CD4-positive, CD25-positive, alpha-beta regulatory T cell (primary cell): ENCODE results near the gene PTPRN2. TPM values are rescaled to one million over a fixed set of nuclear protein-coding genes. Genes with fewer than 3 reads are reported as not detected.

Experiments
- ATAC-seq, 2 donors: fragments of 150-1000 bp; cut with Tn5 transposase; one replicate each; pipeline ENCODE4 v1.10.0; 2021; ENCODE audit warnings: low read depth in 2 of 2, moderate number of reproducible peaks in 2 of 2, moderate library complexity in 1 of 2
- DNase-seq, 3 donors: peaks; one replicate each; pipeline versions ENCODE4 v3.0.0 to v3.0.0-alpha.2; 2012 to 2022; ENCODE audit warnings: mixed read lengths in 1 of 3
- H3K27ac ChIP-seq: one replicate; pipeline ENCODE4 v1.7.0; 2013; ENCODE audit warnings: mild to moderate bottlenecking, low read length; ENCODE audit not compliant: insufficient read depth, poor library complexity, severe bottlenecking
- H3K27me3 ChIP-seq: one replicate; pipeline ENCODE4 v1.7.0; 2013; ENCODE audit warnings: low read length; ENCODE audit not compliant: control insufficient read depth, insufficient read depth
- H3K36me3 ChIP-seq: one replicate; pipeline ENCODE4 v1.7.0; 2013; ENCODE audit warnings: mild to moderate bottlenecking, low read length, moderate library complexity; ENCODE audit not compliant: control insufficient read depth, insufficient read depth
- H3K4me1 ChIP-seq: 2 replicates; pipeline ENCODE4 v1.7.0; 2013; ENCODE audit warnings: mild to moderate bottlenecking, low read length; ENCODE audit not compliant: insufficient read depth, control insufficient read depth, poor library complexity, severe bottlenecking
- H3K4me3 ChIP-seq: one replicate; pipeline ENCODE4 v1.7.0; 2013; ENCODE audit warnings: low read depth, mild to moderate bottlenecking, low read length, moderate library complexity
- H3K9me3 ChIP-seq, 2 experiments: 1 replicate in 1 of 2; 2 replicates in 1 of 2; pipeline ENCODE4 v1.7.0; 2013; ENCODE audit warnings: low read length in 2 of 2, mild to moderate bottlenecking in 1 of 2, moderate library complexity in 1 of 2; ENCODE audit not compliant: control insufficient read depth in 2 of 2
- H3K27ac Mint-ChIP-seq, 3 donors: one replicate each; pipeline ENCODE4 v1.8.0; 2020 to 2022; ENCODE audit warnings: mild to moderate bottlenecking in 3 of 3, mixed read lengths in 3 of 3, moderate library complexity in 2 of 3
- H3K27me3 Mint-ChIP-seq: one replicate; pipeline ENCODE4 v1.8.0; 2022; ENCODE audit warnings: mild to moderate bottlenecking, mixed read lengths
- H3K36me3 Mint-ChIP-seq: one replicate; pipeline ENCODE4 v1.8.0; 2020; ENCODE audit warnings: mixed read lengths
- H3K4me1 Mint-ChIP-seq, 4 donors: one replicate each; pipeline ENCODE4 v1.8.0; 2020 to 2022; ENCODE audit warnings: mixed read lengths in 4 of 4, mild to moderate bottlenecking in 1 of 4
- H3K4me3 Mint-ChIP-seq, 4 donors: one replicate each; pipeline ENCODE4 v1.8.0; 2020 to 2022; ENCODE audit warnings: mild to moderate bottlenecking in 4 of 4, mixed read lengths in 4 of 4, moderate library complexity in 3 of 4
- H3K9me3 Mint-ChIP-seq, 7 donors: one replicate each; pipeline ENCODE4 v1.8.0; 2020 to 2022; ENCODE audit warnings: mixed read lengths in 7 of 7, mild to moderate bottlenecking in 3 of 7, moderate library complexity in 2 of 7
- polyA plus RNA-seq, 4 donors: library from polyadenylated mRNA; unstranded; fragments of 300-500 nt; fragmentation: Illumina TruSeq; gene quantifications; one replicate each; pipeline ENCODE4 v1.2.3, GENCODE V29; 2021
- total RNA-seq: library from RNA; stranded (reverse); gene quantifications from one replicate; pipeline ENCODE4 v1.2.3, GENCODE V29; 2022

The PTPRN2 gene
- total and polyA plus RNA-seq, 5 donors from 2014 or later = 1.6 to 4.7 (median 2.7) TPM

- ATAC-seq (no peak), DNase-seq (no peak)
Observed at GRCh38 chr7:157619753-157620525, 967.7 kb downstream of the PTPRN2 start.

DNA sequence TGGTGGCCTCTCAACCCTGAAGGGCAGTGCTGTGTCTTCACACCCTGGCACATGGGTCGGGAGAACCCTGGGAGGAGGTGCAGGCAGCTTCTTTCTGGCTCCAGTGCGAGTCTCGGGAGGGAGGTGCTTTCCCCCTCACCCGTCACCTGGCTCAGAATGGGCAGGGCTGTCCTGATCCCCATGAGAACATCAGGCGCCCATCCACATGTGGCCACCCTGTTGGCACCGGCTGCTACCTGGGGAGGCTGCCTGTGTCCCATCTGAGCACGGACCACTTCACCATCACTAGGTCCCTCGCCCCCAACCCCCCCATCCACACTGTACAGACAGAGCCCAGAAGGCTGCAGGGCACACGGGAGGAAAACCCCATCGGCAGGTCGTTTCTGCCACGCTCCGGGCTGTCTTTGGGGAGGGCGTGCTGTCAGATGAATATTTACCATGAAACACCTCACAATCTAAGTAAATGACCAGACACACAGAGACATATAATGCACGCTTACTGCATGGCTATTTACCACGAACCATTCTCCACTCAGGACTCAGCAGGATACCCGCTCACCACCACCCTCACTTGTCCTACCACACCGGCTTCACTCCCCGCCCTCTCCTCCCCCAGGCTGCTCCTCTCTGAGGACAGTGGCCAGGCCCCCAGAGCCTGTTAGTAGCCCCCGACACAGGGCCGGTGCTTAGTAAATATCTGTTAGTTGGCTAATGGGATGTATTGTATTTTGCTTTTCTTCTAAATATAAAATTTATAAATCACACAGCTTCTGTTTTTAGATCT is 968.6 kb downstream of the PTPRN2 start:
- Histone ChIP-seq H3K36me3 (no peaks in the 10 kb centered on the region), H3K4me1 (peaks cover 6% of the 10 kb centered on the region), H3K4me3 (no peak overlapping the region), H3K27me3 (no peaks in the 10 kb centered on the region), H3K27ac (no peak overlapping the region), H3K9me3 (no peaks in the 10 kb centered on the region)
- Mint-ChIP-seq H3K27ac (no peak overlapping the region), H3K27me3 (no peaks in the 10 kb centered on the region), H3K4me3 (no peak overlapping the region), H3K4me1 (peaks cover 4 to 38% (median 17%) of the 10 kb centered on the region in 4 donors), H3K9me3 (no peaks in the 10 kb centered on the region), H3K36me3 (no peaks in the 10 kb centered on the region)
- DNase-seq = no peak
- ATAC-seq = no peak

More at GRCh38 chr7:157619753-157620525, 967.7 kb downstream of the PTPRN2 start:
- Histone ChIP-seq H3K36me3 (no peaks in the 10 kb centered on the region), H3K27me3 (no peaks in the 10 kb centered on the region), H3K4me3 (no peak overlapping the region), H3K4me1 (peaks cover 5% of the 10 kb centered on the region), H3K9me3 (no peaks in the 10 kb centered on the region), H3K27ac (no peak overlapping the region)
- H3K27me3 Mint-ChIP-seq = peaks cover 5% of the 10 kb centered on the region
- no peaks in the 10 kb centered on the region for H3K36me3 Mint-ChIP-seq
- no peaks in the 10 kb centered on the region for H3K9me3 Mint-ChIP-seq
- peaks cover 4 to 38% (median 14%) of the 10 kb centered on the region in 4 donors for H3K4me1 Mint-ChIP-seq
- peak overlapping the region in 1 of 3 donors; percentile 51 for H3K27ac Mint-ChIP-seq
- H3K4me3 Mint-ChIP-seq = peak overlapping the region in 1 of 4 donors; percentile 22

DNA sequence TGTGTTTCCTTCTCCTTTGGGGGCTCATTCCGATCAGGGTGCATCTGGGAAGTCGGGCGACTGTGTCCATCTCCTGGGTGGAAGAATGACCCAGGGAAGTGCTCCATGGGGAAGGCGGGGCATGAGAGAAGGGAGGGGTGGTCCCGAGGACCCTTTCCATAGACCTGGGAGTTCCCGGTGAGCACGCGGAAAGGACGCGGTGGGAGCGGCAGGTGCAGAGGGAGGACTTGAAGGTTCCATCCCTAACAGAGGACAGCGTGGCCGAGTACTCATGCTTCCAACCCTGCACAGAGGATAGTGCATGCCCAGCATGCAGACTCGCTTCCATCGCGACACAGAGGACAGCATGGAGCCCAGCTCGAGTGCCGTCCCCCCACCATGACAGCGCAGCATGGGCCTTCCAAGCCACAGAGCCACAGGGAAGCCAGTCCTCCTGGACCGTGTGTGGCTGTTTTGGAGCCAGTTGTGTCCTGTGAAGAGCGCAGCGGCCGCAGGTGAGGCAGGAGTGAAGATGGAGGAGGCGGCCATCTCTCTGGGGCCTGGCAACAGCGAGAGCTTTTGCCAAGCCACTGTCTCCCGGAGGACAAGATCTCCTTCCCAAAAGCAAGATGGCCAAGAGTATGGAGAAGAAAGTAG is 969.4 kb downstream of the PTPRN2 start:
- Mint-ChIP-seq H3K27me3 (no peaks in the 10 kb centered on the region), H3K4me3 (peak overlapping the region in 1 of 4 donors; percentile 90), H3K4me1 (peaks cover 4 to 33% (median 11%) of the 10 kb centered on the region in 4 donors), H3K9me3 (no peaks in the 10 kb centered on the region), H3K36me3 (no peaks in the 10 kb centered on the region), H3K27ac (peak overlapping the region in 1 of 3 donors; percentile 8)
- no peak for ATAC-seq
- DNase-seq = no peak
- H3K27ac ChIP-seq = no peak overlapping the region
- H3K36me3 ChIP-seq = no peaks in the 10 kb centered on the region
- no peaks in the 10 kb centered on the region for H3K9me3 ChIP-seq
- no peak overlapping the region for H3K4me3 ChIP-seq
- no peaks in the 10 kb centered on the region for H3K27me3 ChIP-seq
- H3K4me1 ChIP-seq = peaks cover 14% of the 10 kb centered on the region

GRCh38 chr7:157617401-157617800 is 970.2 kb downstream of the PTPRN2 start:
- Histone ChIP-seq H3K4me3 (no peak overlapping the region), H3K9me3 (no peaks in the 10 kb centered on the region), H3K27me3 (no peaks in the 10 kb centered on the region), H3K36me3 (no peaks in the 10 kb centered on the region), H3K27ac (no peak overlapping the region), H3K4me1 (peaks cover 19% of the 10 kb centered on the region)
- Mint-ChIP-seq H3K36me3 (no peaks in the 10 kb centered on the region), H3K27ac (no peak overlapping the region), H3K27me3 (no peaks in the 10 kb centered on the region), H3K9me3 (no peaks in the 10 kb centered on the region), H3K4me1 (peaks cover 4 to 31% (median 12%) of the 10 kb centered on the region in 4 donors), H3K4me3 (no peak overlapping the region)
- DNase-seq (no peak), ATAC-seq (no peak)

DNA sequence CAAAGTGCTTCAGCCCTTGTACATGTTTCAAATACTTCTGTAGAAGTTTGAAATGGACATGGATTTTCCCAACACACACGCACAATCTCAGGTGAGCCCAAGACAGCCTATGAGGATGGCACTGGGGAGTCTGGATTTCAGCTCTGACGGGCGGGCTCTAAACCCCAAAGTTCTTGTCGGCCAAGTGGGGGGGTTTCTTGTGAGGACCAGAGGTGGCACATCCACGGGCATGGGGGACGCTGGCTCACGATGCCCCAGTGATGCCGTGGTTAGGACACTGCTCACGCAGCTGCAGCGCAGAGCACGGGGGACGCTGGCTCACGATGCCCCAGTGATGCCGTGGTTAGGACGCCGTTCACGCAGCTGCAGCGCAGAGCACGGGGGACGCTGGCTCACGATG is 970.7 kb downstream of the PTPRN2 start:
- ATAC-seq = no peak
- Mint-ChIP-seq H3K27me3 (no peaks in the 10 kb centered on the region), H3K9me3 (no peaks in the 10 kb centered on the region), H3K4me1 (peaks cover 4 to 32% (median 11%) of the 10 kb centered on the region in 4 donors), H3K36me3 (no peaks in the 10 kb centered on the region), H3K27ac (peak overlapping the region in 1 of 3 donors; percentile 31), H3K4me3 (no peak overlapping the region)
- Histone ChIP-seq H3K27ac (no peak overlapping the region), H3K4me3 (no peak overlapping the region), H3K27me3 (no peaks in the 10 kb centered on the region), H3K9me3 (no peaks in the 10 kb centered on the region), H3K36me3 (no peaks in the 10 kb centered on the region), H3K4me1 (peaks cover 19% of the 10 kb centered on the region)
- DNase-seq = no peak

GRCh38 chr7:157616426-157616825 is 971.2 kb downstream of the PTPRN2 start:
- H3K27ac ChIP-seq = peak overlapping the region; percentile 15
- no peak overlapping the region for H3K4me3 ChIP-seq
- H3K27me3 ChIP-seq = no peaks in the 10 kb centered on the region
- Mint-ChIP-seq H3K27ac (peak overlapping the region in 2 of 3 donors; percentile 20 to 84), H3K9me3 (no peaks in the 10 kb centered on the region), H3K4me3 (peak overlapping the region in 1 of 4 donors; percentile 47), H3K36me3 (no peaks in the 10 kb centered on the region), H3K27me3 (no peaks in the 10 kb centered on the region), H3K4me1 (peaks cover 3 to 30% (median 9%) of the 10 kb centered on the region in 4 donors)
- ATAC-seq (no peak), DNase-seq (no peak)
- no peaks in the 10 kb centered on the region for H3K9me3 ChIP-seq
- no peaks in the 10 kb centered on the region for H3K36me3 ChIP-seq
- peaks cover 19% of the 10 kb centered on the region for H3K4me1 ChIP-seq

- Histone ChIP-seq H3K4me1 (peaks cover 19% of the 10 kb centered on the region), H3K9me3 (no peaks in the 10 kb centered on the region), H3K27ac (peak overlapping the region; percentile 15), H3K27me3 (no peaks in the 10 kb centered on the region), H3K4me3 (no peak overlapping the region), H3K36me3 (no peaks in the 10 kb centered on the region)
- H3K27ac Mint-ChIP-seq = peak overlapping the region; percentile 20 to 90 (median 84)
- peak overlapping the region in 2 of 4 donors; percentile 35 to 97 for H3K4me3 Mint-ChIP-seq
- no peaks in the 10 kb centered on the region for H3K36me3 Mint-ChIP-seq
- H3K4me1 Mint-ChIP-seq = peaks cover 3 to 33% (median 11%) of the 10 kb centered on the region in 4 donors
- no peaks in the 10 kb centered on the region for H3K27me3 Mint-ChIP-seq
- no peaks in the 10 kb centered on the region for H3K9me3 Mint-ChIP-seq
- DNase-seq (no peak), ATAC-seq (no peak)
Observed at GRCh38 chr7:157615852-157616251, 971.8 kb downstream of the PTPRN2 start.
